Limb (tissue), 2 donors: ENCODE measurements around the gene LRRC8A.
"Not testable (repeated sequence)": the region's sequence is repeated elsewhere in the genome, so short reads cannot be mapped to it uniquely, and the experiment has no call there.

Experiments
- DNase-seq, 2 donors: peaks; one replicate each; pipeline ENCODE4 v3.0.0-alpha.2; 2016; ENCODE audit errors: extremely low spot score in 2 of 2

Gene LRRC8A

GRCh38 chr9:128947527-128948301 lies 65.8 kb downstream of the LRRC8A start, which contains the start of the genes DOLK and NUP188:
TSS of gene DOLK (minus strand) at chr9:128947603. CDS start at chr9:128947303, 300 bp downstream.
TSS of gene NUP188 (plus strand) at chr9:128947699. CDS start at chr9:128947720, 21 bp downstream.
- DNase-seq = peak; percentile 95 to 99

- not testable (repeated sequence) for DNase-seq
These were observed 79.5 kb downstream of the LRRC8A start for GRCh38 chr9:128961403-128961802.
